GM15510 (cell line): ENCODE results near the gene LIMK1.

ENCODE experiments used
- POLR2A ChIP-seq: IDR thresholded peaks from 3 replicates; pipeline ENCODE4 v1.6.1; 2011; ENCODE audit warnings: borderline replicate concordance; ENCODE audit not compliant: insufficient read length; ENCODE audit errors: extremely low read depth

LIMK1 gene

GRCh38 chr7:74157605-74158004 is 74.0 kb downstream of the LIMK1 start:
- TF ChIP-seq POLR2A = no peak

GRCh38 chr7:74164985-74165456 is 81.4 kb downstream of the LIMK1 start:
- TF ChIP-seq POLR2A = no peak

GRCh38 chr7:74165867-74166593 is 82.4 kb downstream of the LIMK1 start:
- TF ChIP-seq POLR2A = no peak
